Left kidney (tissue), 8 donors: Measurements from ENCODE around the gene KRTAP1-1. TPM values are rescaled to one million over a fixed set of nuclear protein-coding genes. Genes with fewer than 3 reads are reported as not detected.
"Not testable (repeated sequence)": the region's sequence is repeated elsewhere in the genome, so short reads cannot be mapped to it uniquely, and the experiment has no call there.

ENCODE experiments used
- DNase-seq: peaks from one replicate; pipeline ENCODE4 v3.0.0-alpha.2; 2013
- long read RNA-seq, 8 donors: transcript quantifications; one replicate each; lab custom pipeline, GENCODE V29; 2026
- polyA plus RNA-seq: library from polyadenylated mRNA; unstranded; fragments of 120-200 nt; gene quantifications from one replicate; pipeline ENCODE4 v1.2.1, GENCODE V29; 2013; ENCODE audit not compliant: insufficient read length

KRTAP1-1 gene
- not detected for polyA plus RNA-seq
- long read RNA-seq, donor 1, result 0 reads
- long read RNA-seq, donor 2, result 0 reads
- long read RNA-seq, donor 3, result 0 reads
- long read RNA-seq, donor 4, result 0 reads
- long read RNA-seq, donor 5, result 0 reads
- long read RNA-seq, donor 6, result 0 reads
- long read RNA-seq, donor 7, result 0 reads
- long read RNA-seq, donor 8, result 0 reads

GRCh38 chr17:41040783-41041571 lies at the start of gene KRTAP1-1:
Gene KRTAP1-1, minus strand, starts transcription at chr17:41041450. Its CDS starts 53 bp downstream, at chr17:41041397.
- not testable (repeated sequence) for DNase-seq

- not testable (repeated sequence) for DNase-seq
Measured at GRCh38 chr17:41088760-41089352, 47.6 kb upstream of the KRTAP1-1 start.

- not testable (repeated sequence) for DNase-seq
Measured at GRCh38 chr17:41084100-41084856, 43.0 kb upstream of the KRTAP1-1 start, which contains the start of gene KRTAP4-7. Gene KRTAP4-7, plus strand, starts transcription at chr17:41084150. Its CDS starts 57 bp downstream, at chr17:41084207.

- not testable (repeated sequence) for DNase-seq
Measured at GRCh38 chr17:41083427-41083826, 42.2 kb upstream of the KRTAP1-1 start.

GRCh38 chr17:41082626-41083025 lies 41.4 kb upstream of the KRTAP1-1 start:
- no peak for DNase-seq

GRCh38 chr17:41076788-41077187 lies 35.5 kb upstream of the KRTAP1-1 start:
- no peak for DNase-seq

GRCh38 chr17:41073676-41074075 lies 32.4 kb upstream of the KRTAP1-1 start:
- no peak for DNase-seq

- no peak for DNase-seq
Measured at GRCh38 chr17:41071606-41072360, 30.5 kb upstream of the KRTAP1-1 start.

- no peak for DNase-seq
Measured at GRCh38 chr17:41069031-41069430, 27.8 kb upstream of the KRTAP1-1 start.

- no peak for DNase-seq
Measured at GRCh38 chr17:41067281-41067680, 26.0 kb upstream of the KRTAP1-1 start.

- DNase-seq, result no peak
Measured at GRCh38 chr17:41065829-41066624, 24.8 kb upstream of the KRTAP1-1 start, which contains the start of gene KRTAP2-4. Gene KRTAP2-4, minus strand, starts transcription at chr17:41065879. Its CDS starts 34 bp downstream, at chr17:41065845.

- DNase-seq, result not testable (repeated sequence)
Measured at GRCh38 chr17:41065016-41065689, 23.9 kb upstream of the KRTAP1-1 start.

GRCh38 chr17:41064301-41064700 lies 23.1 kb upstream of the KRTAP1-1 start:
- DNase-seq, result no peak

- no peak for DNase-seq
Measured at GRCh38 chr17:41063449-41063848, 22.2 kb upstream of the KRTAP1-1 start.

GRCh38 chr17:41061964-41062363 lies 20.7 kb upstream of the KRTAP1-1 start:
- DNase-seq, result no peak

GRCh38 chr17:41060052-41060604 lies 18.9 kb upstream of the KRTAP1-1 start, which contains the start of gene KRTAP2-3:
Gene KRTAP2-3, minus strand, starts transcription at chr17:41060114. Its CDS starts 64 bp downstream, at chr17:41060050.
- DNase-seq, result no peak

GRCh38 chr17:41059276-41060051 lies 18.2 kb upstream of the KRTAP1-1 start:
- not testable (repeated sequence) for DNase-seq

- no peak for DNase-seq
Measured at GRCh38 chr17:41058741-41059140, 17.5 kb upstream of the KRTAP1-1 start.

- DNase-seq, result no peak
Measured at GRCh38 chr17:41057547-41057946, 16.3 kb upstream of the KRTAP1-1 start.
